HFFc6 (cell line): Measurements from ENCODE around the gene CFAP410. TPM values are rescaled to one million over a fixed set of nuclear protein-coding genes. Genes with fewer than 3 reads are reported as not detected.

Source experiments
- DNase-seq: peaks from one replicate; pipeline ENCODE4 v3.0.0-alpha.2; 2018
- H3K27ac Mint-ChIP-seq: 2 replicates; pipeline ENCODE4 v1.8.0; 2020; ENCODE audit warnings: mild to moderate bottlenecking, mixed read lengths
- H3K27me3 Mint-ChIP-seq: 2 replicates; pipeline ENCODE4 v1.8.0; 2021; ENCODE audit warnings: mild to moderate bottlenecking, moderate library complexity, mixed read lengths; ENCODE audit not compliant: insufficient read depth
- H3K36me3 Mint-ChIP-seq: 2 replicates; pipeline ENCODE4 v1.8.0; 2021; ENCODE audit warnings: low read depth, mixed read lengths
- H3K4me1 Mint-ChIP-seq: 2 replicates; pipeline ENCODE4 v1.8.0; 2020; ENCODE audit warnings: low read depth, mixed read lengths
- H3K4me3 Mint-ChIP-seq: 2 replicates; pipeline ENCODE4 v1.8.0; 2020; ENCODE audit warnings: mild to moderate bottlenecking, moderate library complexity, mixed read lengths
- H3K9me3 Mint-ChIP-seq: 2 replicates; pipeline ENCODE4 v1.8.0; 2020; ENCODE audit warnings: mild to moderate bottlenecking, mixed read lengths
- CTCF ChIP-seq: fragments of 200-600 bp; sonication (generic); IDR thresholded peaks from 2 replicates; pipeline ENCODE4 v1.5.0; 2021; ENCODE audit warnings: antibody characterized with exemption, mild to moderate bottlenecking
- total RNA-seq, 6 experiments: library from RNA; stranded (reverse); fragmentation: NEBNext Ultra II Directional; extraction: Animal tissue kit (Norgen Biotek cat#: 25700); gene quantifications; 2 replicates in 1 of 6; 3 replicates in 5 of 6; pipeline ENCODE4 v1.2.3, GENCODE V29; 2021

The CFAP410 gene
- total RNA-seq, 6 experiments from 2014 or later = 7.5 to 13.0 (median 9.7) TPM

- H3K36me3 Mint-ChIP-seq = peaks cover 5% of the 10 kb centered on the region
- no peak overlapping the region; the same call in 1 of the 2 replicates for H3K27ac Mint-ChIP-seq
- no peak for DNase-seq
- H3K4me1 Mint-ChIP-seq = no peaks in the 10 kb centered on the region
- H3K27me3 Mint-ChIP-seq = no peaks in the 10 kb centered on the region
- no peak overlapping the region for H3K4me3 Mint-ChIP-seq
- no peak for TF ChIP-seq CTCF
- H3K9me3 Mint-ChIP-seq = no peaks in the 10 kb centered on the region
These were observed 22.8 kb downstream of the CFAP410 start for GRCh38 chr21:44316277-44316900.

DNA sequence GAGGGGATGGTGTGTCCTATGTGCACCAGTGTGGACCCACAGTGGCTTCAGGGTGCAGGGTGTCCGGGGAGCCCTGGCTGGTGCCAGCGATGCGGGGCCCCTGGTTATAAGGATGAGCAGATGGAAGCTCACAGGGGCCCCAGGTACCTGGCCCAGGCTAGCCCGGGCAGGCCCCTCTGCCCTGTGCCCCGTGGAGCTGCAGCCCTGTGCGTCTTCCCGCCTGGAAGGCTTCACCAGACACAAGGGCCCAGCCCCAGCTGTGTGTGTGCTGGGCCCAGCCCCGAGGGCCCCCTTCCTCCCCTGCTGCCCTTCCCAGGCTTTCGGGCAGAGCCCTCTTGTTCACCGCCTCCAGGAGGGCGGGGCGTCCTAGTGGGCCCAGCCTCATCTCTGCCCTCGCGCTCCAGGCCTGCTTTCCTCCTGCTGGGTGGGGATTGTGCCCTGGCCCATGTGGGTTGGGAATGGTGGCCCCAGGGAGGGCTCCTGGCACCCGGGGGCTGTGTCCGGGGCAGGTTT is 23.4 kb downstream of the CFAP410 start:
- no peak overlapping the region for H3K4me3 Mint-ChIP-seq
- peaks cover 11% of the 10 kb centered on the region for H3K36me3 Mint-ChIP-seq
- no peak for TF ChIP-seq CTCF
- no peaks in the 10 kb centered on the region; the same call in 1 of the 2 replicates for H3K27me3 Mint-ChIP-seq
- no peaks in the 10 kb centered on the region for H3K4me1 Mint-ChIP-seq
- no peaks in the 10 kb centered on the region for H3K9me3 Mint-ChIP-seq
- DNase-seq = no peak
- no peak overlapping the region for H3K27ac Mint-ChIP-seq

GRCh38 chr21:44314561-44314960 is 24.6 kb downstream of the CFAP410 start:
- no peak overlapping the region for H3K4me3 Mint-ChIP-seq
- peaks cover 11% of the 10 kb centered on the region for H3K36me3 Mint-ChIP-seq
- H3K4me1 Mint-ChIP-seq = no peaks in the 10 kb centered on the region
- H3K9me3 Mint-ChIP-seq = no peaks in the 10 kb centered on the region
- no peak overlapping the region for H3K27ac Mint-ChIP-seq
- no peaks in the 10 kb centered on the region; the same call in 1 of the 2 replicates for H3K27me3 Mint-ChIP-seq
- DNase-seq = no peak
- TF ChIP-seq CTCF = no peak

DNA sequence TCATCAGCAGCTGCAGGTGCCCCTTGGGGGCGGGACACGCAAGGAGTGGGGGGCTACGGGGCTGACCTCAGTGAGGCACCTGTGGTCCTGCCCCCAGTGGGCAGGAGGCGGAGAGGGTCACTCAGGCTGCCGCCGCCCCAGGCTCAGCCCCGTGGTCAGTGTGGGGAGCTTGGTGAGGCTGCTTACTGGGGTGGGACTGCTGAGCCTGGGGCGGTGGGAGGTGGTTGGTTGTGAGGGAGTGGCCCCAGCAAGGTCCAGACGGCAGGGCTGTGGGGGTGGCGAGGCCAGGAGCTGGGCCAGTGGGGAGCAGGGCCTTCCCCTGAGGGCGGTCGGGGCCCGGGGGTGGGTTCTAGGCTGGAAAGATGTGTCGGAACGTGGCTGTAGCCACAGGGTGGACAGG is 25.1 kb downstream of the CFAP410 start:
- no peaks in the 10 kb centered on the region for H3K9me3 Mint-ChIP-seq
- no peak for DNase-seq
- no peak overlapping the region for H3K27ac Mint-ChIP-seq
- no peaks in the 10 kb centered on the region for H3K4me1 Mint-ChIP-seq
- H3K36me3 Mint-ChIP-seq = peaks cover 11% of the 10 kb centered on the region
- no peak for TF ChIP-seq CTCF
- no peaks in the 10 kb centered on the region; the same call in 1 of the 2 replicates for H3K27me3 Mint-ChIP-seq
- no peak overlapping the region for H3K4me3 Mint-ChIP-seq

DNA sequence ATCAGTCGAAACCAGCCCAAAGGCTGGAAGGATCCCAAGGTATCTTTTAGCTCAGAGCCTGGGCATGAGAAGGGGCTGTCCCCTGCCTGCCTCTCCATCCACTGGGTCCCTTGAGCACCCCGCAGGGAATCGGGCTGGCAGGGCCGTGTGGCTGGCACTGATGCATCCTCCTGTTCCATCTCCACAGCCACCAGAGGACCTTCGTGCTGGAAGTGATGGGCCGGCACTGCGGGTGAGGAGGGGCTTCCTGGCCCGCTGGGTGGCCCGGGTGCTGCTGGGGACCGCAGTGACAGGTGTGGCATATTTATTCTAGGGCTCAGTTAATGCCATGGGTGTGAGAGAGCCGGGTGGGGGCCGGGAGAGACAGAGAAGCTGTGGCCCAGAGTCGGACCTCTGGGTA is 25.7 kb downstream of the CFAP410 start:
- TF ChIP-seq CTCF = no peak
- H3K27ac Mint-ChIP-seq = no peak overlapping the region
- H3K36me3 Mint-ChIP-seq = peaks cover 11% of the 10 kb centered on the region
- no peaks in the 10 kb centered on the region for H3K9me3 Mint-ChIP-seq
- H3K4me1 Mint-ChIP-seq = no peaks in the 10 kb centered on the region
- H3K4me3 Mint-ChIP-seq = no peak overlapping the region
- no peaks in the 10 kb centered on the region; the same call in 1 of the 2 replicates for H3K27me3 Mint-ChIP-seq
- DNase-seq = no peak
